Measurements from ENCODE around the gene AHI1.

Gene AHI1

GRCh38 chr6:135286962-135287538 lies 210.5 kb downstream of the AHI1 start:
- no peak for DNase-seq

DNA sequence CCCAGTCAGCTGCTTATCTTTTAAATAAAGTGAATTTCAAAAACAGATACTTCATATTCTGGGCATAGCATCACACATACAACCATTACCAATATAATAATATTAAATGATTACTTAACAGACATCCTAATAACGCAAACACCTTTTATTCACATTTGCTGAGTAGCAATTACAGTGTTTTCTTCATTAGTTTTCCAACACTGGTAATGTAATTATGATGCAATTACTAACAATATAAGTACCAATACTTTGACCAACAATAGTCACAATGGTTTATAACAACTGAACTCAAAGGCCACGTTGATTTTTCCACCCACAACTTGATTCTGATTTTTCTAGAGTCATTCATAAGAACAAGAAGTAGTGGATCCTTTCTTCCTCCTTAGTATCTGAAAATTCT lies 212.4 kb downstream of the AHI1 start:
- no peak for DNase-seq

- DNase-seq: no peak
These were observed 213.6 kb downstream of the AHI1 start for GRCh38 chr6:135283926-135284325.

- DNase-seq: no peak
These were observed 215.1 kb downstream of the AHI1 start for GRCh38 chr6:135282395-135282794.

GRCh38 chr6:135281964-135282363 lies 215.6 kb downstream of the AHI1 start:
- no peak for DNase-seq

- DNase-seq: no peak
These were observed 216.3 kb downstream of the AHI1 start for GRCh38 chr6:135281227-135281626.

GRCh38 chr6:135280375-135281136 lies 217.0 kb downstream of the AHI1 start:
- DNase-seq: no peak

GRCh38 chr6:135277422-135277821 lies 220.1 kb downstream of the AHI1 start:
- no peak for DNase-seq

- no peak for DNase-seq
These were observed 222.8 kb downstream of the AHI1 start for GRCh38 chr6:135274561-135275293.

DNA sequence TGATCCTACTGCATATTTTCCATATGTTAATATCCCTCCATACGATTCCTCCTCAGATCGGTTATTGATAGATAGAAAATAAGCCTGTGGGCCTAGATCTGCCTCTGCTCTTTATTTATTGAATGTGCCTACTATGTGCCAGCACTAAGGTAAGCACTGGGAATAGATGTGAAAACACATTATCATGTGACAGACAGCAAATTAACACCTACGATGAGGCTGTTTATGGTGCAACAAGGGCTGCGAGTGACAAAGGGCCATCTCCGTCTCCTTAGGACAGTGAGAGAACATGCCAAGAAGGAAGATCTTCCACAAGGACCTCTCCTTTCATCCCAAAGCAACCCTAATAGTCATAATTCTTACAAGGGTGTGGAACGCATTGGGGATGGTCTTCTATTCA lies 225.9 kb downstream of the AHI1 start:
- DNase-seq: no peak

- no peak for DNase-seq
These were observed 226.6 kb downstream of the AHI1 start for GRCh38 chr6:135270676-135271536.

GRCh38 chr6:135269481-135269891 lies 228.1 kb downstream of the AHI1 start:
- no peak for DNase-seq

- no peak for DNase-seq
These were observed 228.8 kb downstream of the AHI1 start for GRCh38 chr6:135268740-135269139.

DNA sequence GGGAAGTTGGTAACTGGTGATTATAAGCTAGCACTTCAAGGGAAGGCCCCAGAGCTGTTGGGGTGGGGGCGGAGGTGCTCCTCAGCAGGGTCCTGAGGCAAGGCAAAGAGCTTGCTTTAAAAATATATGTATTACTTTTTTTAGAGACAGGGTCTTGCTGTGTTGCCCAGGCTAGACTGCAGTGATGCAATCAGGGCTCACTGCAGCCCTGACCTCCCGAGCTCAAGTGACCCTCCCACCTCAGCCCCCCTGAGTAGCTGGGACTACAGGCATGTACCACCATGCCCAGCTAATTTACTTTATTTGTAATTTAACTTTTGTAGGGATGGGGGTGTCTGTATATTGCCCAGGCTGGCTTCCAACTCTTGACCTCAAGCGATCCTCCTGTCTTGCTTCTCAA lies 229.3 kb downstream of the AHI1 start:
- DNase-seq: no peak

DNA sequence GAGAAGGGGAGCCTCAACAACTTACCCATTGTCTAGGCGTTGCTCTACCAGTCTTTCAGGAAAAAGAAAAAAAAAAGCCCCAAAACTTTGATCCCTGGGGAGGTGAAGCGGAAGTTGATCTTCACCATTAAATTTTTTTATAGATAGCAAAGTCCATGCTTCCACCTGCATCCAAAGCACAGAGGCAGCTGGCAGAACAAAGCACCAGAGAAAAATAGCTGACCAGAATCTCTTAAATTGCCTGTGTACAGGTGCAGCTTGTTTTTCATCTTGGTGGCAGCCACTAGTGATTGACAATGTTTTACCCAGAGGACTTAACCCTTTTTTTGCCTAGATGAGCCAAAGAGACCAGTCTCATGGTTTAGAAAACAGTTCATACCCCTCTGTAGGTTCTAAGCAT lies 230.5 kb downstream of the AHI1 start:
- no peak for DNase-seq

DNA sequence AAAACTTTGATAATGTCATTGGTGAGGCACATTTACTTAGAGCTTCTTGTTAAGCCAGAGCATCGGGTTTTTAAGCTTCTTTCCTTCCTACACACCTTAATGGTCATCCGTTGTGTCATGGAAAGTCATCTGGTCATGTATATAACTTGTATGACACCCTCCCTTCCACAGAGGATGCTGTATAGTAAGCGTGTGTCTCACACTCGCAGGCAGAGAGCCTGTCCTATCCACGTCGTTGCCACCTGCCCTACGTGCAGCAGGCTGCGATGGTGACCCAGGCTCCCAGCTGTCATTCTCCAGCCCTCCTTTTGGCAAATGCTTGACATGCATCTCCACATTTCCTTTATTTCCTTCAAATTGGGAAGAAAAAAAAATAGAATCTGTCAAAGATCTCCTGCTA lies 230.9 kb downstream of the AHI1 start:
- no peak for DNase-seq

DNA sequence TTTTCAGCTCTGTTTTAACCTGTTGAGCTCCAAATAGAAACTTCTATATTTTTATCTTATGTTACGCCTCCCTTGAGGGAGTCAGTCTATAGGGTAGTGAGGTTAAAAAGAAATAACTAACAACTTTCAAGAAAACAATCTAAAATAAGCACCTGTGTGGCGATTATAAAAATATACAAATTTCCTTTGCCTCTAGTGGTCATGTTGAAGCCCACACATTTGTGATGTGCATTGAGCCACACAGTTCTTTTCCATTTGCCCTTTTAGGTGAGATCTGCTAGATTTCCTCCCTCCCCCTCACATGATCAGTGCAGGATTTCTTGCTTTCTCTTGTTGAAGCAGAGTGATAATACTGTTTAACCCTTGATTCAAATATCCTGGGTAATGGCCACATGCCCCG lies 232.3 kb downstream of the AHI1 start:
- DNase-seq: no peak

GRCh38 chr6:135261872-135262725 lies 235.4 kb downstream of the AHI1 start:
- no peak for DNase-seq

GRCh38 chr6:135260612-135261011 lies 236.9 kb downstream of the AHI1 start:
- no peak for DNase-seq

DNA sequence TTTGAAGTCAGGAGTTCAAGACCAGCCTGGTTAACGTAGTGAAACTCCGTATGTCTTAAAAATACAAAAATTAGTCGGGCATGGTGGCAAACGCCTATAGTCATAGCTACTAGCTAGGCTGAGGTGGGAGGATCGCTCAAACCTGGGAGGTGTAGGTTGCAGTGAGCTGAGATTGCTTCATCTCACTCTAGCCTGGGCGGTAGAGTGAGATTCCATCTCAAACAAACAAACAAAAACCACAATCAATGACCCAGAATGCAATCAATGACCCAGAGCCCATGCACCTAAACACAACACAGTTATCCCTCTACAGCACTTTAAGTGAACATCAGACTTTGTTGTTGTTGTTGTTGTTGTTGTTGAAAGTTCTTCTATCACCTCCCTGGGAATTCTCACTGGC lies 238.6 kb downstream of the AHI1 start:
- DNase-seq: no peak

- no peak for DNase-seq
These were observed 239.7 kb downstream of the AHI1 start for GRCh38 chr6:135257631-135258405.

Measured in stimulated activated CD4-positive, alpha-beta T cell treated with anti-CD3 and anti-CD28 coated beads, Interleukin-4, amount 100 ng/mL, for 24 hours (primary cell).